ENCODE measurements around the gene SHCBP1L.

GRCh38 chr1:183000167-183000962 is 47.4 kb upstream of the SHCBP1L start:
- TF ChIP-seq MYC (IDR thresholded peaks at IDR 0.05; ENCODE audit: low read depth, low read length) (no peak), POLR2A (IDR thresholded peaks at IDR 0.05; ENCODE audit: extremely low read depth, insufficient read length) (no peak)
- TF ChIP-seq, protein P1, sequence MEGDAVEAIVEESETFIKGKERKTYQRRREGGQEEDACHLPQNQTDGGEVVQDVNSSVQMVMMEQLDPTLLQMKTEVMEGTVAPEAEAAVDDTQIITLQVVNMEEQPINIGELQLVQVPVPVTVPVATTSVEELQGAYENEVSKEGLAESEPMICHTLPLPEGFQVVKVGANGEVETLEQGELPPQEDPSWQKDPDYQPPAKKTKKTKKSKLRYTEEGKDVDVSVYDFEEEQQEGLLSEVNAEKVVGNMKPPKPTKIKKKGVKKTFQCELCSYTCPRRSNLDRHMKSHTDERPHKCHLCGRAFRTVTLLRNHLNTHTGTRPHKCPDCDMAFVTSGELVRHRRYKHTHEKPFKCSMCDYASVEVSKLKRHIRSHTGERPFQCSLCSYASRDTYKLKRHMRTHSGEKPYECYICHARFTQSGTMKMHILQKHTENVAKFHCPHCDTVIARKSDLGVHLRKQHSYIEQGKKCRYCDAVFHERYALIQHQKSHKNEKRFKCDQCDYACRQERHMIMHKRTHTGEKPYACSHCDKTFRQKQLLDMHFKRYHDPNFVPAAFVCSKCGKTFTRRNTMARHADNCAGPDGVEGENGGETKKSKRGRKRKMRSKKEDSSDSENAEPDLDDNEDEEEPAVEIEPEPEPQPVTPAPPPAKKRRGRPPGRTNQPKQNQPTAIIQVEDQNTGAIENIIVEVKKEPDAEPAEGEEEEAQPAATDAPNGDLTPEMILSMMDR (IDR thresholded peaks at IDR 0.05; ENCODE audit: low read depth, low read length), result no peak

All from NB4 (cell line).